Kidney (tissue), 14 donors: ENCODE measurements around the gene SRRM2. TPM values are rescaled to one million over a fixed set of nuclear protein-coding genes. Genes with fewer than 3 reads are reported as not detected.
A peak's percentile ranks its signal among the peaks of the same experiment; 100 is the strongest.

ENCODE experiments used
- DNase-seq, 5 donors: peaks; one replicate each; pipeline ENCODE4 v3.0.0-alpha.2; 2013 to 2020
- FAIRE-seq: peaks from 2 replicates; lab custom pipeline; 2012; peaks lifted over from hg19 to GRCh38; lab: Jason Lieb, UNC
- H3K27ac ChIP-seq, 2 donors: one replicate each; pipeline ENCODE4 v1.7.0; 2013; ENCODE audit warnings: low read depth in 2 of 2, low read length in 2 of 2, inconsistent platforms in 1 of 2
- H3K27me3 ChIP-seq: one replicate; pipeline ENCODE4 v1.7.1; 2013; ENCODE audit warnings: low read length, inconsistent platforms; ENCODE audit not compliant: control insufficient read depth, insufficient read depth
- H3K36me3 ChIP-seq, 3 donors: one replicate each; pipeline versions ENCODE4 v1.7.0 to v1.7.1; 2013; ENCODE audit warnings: low read length in 3 of 3, control low read depth in 1 of 3, inconsistent platforms in 1 of 3; ENCODE audit not compliant: insufficient read depth in 3 of 3, control insufficient read depth in 2 of 3
- H3K4me1 ChIP-seq, 3 donors: one replicate each; pipeline versions ENCODE4 v1.7.0 to v1.7.1; 2013; ENCODE audit warnings: low read length in 3 of 3, inconsistent platforms in 1 of 3, low read depth in 1 of 3; ENCODE audit not compliant: control insufficient read depth in 2 of 3, insufficient read depth in 2 of 3
- H3K4me3 ChIP-seq, 3 donors: one replicate each; pipeline versions ENCODE4 v1.7.0 to v1.8.1; 2013; ENCODE audit warnings: low read length in 3 of 3, control low read depth in 1 of 3, inconsistent platforms in 1 of 3
- H3K9ac ChIP-seq, 3 donors: one replicate each; pipeline versions ENCODE4 v1.7.0 to v1.7.1; 2013; ENCODE audit warnings: low read length in 3 of 3, control low read depth in 1 of 3, inconsistent platforms in 1 of 3
- H3K9me3 ChIP-seq, 3 donors: one replicate each; pipeline versions ENCODE4 v1.7.0 to v1.7.1; 2013; ENCODE audit warnings: low read length in 3 of 3, control low read depth in 1 of 3, inconsistent platforms in 1 of 3; ENCODE audit not compliant: control insufficient read depth in 2 of 3, insufficient read depth in 1 of 3
- intact Hi-C: fragments of 100-400 bp; cut with DNase I; formaldehyde crosslinking; loops from one replicate; pipeline ENCODE4 v1.11.1; 2022
- polyA plus RNA-seq: library from polyadenylated mRNA; stranded (reverse); fragments of 350-450 nt; fragmentation: Illumina TruSeq; extraction: RNeasy Lipid Tissue Mini Kit (QIAGEN cat#74804); gene quantifications from one replicate; pipeline ENCODE4 v1.2.3, GENCODE V29; 2014; ENCODE audit warnings: low read depth, low replicate concordance; ENCODE audit not compliant: insufficient read depth
- total RNA-seq: library from RNA; stranded (reverse); fragmentation: NEBNext Ultra II Directional; extraction: Animal tissue kit (Norgen Biotek cat#: 25700); gene quantifications from one replicate; pipeline ENCODE4 v1.2.1, GENCODE V29; 2021
- TF ChIP-seq, protein P1 (sequence below): IDR thresholded peaks from 3 replicates; pipeline ENCODE4 v1.5.1; 2012; ENCODE audit warnings: mild to moderate bottlenecking, moderate library complexity, borderline replicate concordance; ENCODE audit not compliant: insufficient read depth; ENCODE audit errors: extremely low read depth
- donor health status: control.
- donor health status: control.
- donor health status: control.
- donor health status: control.
- donor health status: control.
- donor health status: DM: yes; HTN: yes; CAD: no.
- donor health status: Normal renal cell carcinoma (clear cell type).

SRRM2 gene
- total and polyA plus RNA-seq, 2 donors from 2014 or later: 386 to 621 TPM

DNA sequence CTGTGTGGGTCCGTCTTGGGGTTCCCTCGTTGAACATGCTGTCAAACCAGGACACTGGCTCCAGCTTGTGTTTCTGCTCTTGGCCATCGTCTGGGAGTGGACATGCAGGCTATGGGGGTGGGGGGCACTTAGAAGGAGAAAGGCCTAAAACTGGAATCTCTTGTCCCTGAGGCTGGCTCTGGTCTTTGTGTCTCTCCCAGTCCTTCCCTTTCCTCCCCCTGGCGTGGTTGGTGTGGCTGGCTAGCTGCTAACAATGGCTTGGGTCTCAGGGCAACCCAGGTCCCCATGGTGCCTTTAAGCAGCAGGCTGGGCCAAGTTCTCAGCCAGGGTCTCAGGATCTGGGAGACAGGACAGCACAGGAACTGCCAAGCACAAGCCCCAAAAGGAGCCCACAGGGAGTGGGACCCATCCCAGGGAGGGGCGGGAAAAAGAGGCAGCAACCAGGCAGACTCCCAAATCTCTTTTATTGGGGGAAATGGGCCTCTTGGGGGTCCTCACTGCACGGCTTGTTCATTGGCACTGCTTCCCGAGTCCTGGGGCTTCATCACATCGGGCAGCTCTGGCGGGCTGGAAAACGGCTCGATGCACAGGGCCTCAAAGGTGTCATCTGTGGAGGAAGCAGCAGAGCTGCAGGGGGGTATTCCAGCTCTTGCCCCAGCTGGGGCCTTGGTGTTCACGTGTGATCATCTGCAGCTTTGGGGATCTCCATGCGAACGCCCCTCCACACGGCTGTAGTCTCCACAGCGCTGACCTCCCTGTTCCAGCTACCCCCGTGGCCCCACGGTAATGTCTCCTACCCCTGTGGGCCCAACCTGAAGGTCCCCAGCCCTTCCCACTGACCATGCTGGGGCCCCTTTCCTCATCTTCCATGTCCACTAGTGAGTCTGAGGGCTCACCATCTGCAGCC, 19.3 kb downstream of the SRRM2 start:
- FAIRE-seq (no peak), DNase-seq (peak in 2 of 5 donors; percentile 52 to 57)
- Histone ChIP-seq H3K9me3 (no peaks in the 10 kb centered on the region), H3K4me3 (no peak overlapping the region), H3K27me3 (no peaks in the 10 kb centered on the region), H3K4me1 (peaks cover 0 to 9% (median 0%) of the 10 kb centered on the region in 3 donors), H3K27ac (no peak overlapping the region), H3K9ac (no peak overlapping the region), H3K36me3 (peaks cover 0 to 59% (median 41%) of the 10 kb centered on the region in 3 donors)
- intact Hi-C loops: no loop called here
- TF ChIP-seq, protein P1, sequence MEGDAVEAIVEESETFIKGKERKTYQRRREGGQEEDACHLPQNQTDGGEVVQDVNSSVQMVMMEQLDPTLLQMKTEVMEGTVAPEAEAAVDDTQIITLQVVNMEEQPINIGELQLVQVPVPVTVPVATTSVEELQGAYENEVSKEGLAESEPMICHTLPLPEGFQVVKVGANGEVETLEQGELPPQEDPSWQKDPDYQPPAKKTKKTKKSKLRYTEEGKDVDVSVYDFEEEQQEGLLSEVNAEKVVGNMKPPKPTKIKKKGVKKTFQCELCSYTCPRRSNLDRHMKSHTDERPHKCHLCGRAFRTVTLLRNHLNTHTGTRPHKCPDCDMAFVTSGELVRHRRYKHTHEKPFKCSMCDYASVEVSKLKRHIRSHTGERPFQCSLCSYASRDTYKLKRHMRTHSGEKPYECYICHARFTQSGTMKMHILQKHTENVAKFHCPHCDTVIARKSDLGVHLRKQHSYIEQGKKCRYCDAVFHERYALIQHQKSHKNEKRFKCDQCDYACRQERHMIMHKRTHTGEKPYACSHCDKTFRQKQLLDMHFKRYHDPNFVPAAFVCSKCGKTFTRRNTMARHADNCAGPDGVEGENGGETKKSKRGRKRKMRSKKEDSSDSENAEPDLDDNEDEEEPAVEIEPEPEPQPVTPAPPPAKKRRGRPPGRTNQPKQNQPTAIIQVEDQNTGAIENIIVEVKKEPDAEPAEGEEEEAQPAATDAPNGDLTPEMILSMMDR: no peak

DNA sequence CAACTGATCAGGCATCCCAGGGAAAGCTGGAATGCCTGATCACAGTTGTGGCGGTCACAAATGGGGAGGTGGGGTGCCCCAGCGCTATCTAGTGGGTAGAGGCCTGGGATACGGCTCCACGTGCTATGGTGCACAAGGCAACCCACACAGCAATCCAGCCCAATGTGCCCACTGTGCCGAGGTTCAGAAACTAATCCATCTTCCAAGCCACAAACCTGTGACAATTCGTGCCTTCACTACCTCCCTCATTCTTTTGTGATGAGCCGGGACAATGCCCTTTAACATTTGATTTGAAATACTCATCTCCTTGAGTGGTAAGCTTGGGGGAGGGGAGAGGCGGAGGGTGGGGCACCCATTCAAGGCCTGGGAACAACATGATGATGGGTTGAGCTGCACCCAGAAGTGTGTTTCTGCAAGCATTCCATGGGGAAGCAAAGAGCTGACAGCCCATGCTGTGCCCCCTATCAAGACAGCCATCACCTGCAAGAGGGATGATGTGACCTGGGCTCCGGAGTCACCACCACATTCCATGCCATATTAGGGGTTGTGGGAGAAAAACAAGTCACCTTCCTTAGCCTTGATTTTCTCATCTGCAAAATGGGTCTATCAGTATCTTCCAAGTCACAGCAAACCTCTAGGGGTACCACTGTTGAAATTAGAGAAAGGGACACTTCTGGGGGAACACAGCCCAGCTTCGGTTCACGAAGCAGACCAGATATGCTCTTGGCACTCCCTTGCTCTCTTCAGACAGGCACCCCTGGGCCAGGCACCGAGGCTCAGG, 20.9 kb downstream of the SRRM2 start:
- Histone ChIP-seq H3K36me3 (peaks cover 0 to 43% (median 26%) of the 10 kb centered on the region in 3 donors), H3K4me3 (no peak overlapping the region), H3K9me3 (no peaks in the 10 kb centered on the region), H3K27me3 (no peaks in the 10 kb centered on the region), H3K27ac (no peak overlapping the region), H3K4me1 (peaks cover 0 to 13% (median 4%) of the 10 kb centered on the region in 3 donors), H3K9ac (no peak overlapping the region)
- intact Hi-C loops: no loop called here
- TF ChIP-seq, protein P1: no peak
- DNase-seq (peak in 1 of 5 donors; percentile 34), FAIRE-seq (no peak)

DNA sequence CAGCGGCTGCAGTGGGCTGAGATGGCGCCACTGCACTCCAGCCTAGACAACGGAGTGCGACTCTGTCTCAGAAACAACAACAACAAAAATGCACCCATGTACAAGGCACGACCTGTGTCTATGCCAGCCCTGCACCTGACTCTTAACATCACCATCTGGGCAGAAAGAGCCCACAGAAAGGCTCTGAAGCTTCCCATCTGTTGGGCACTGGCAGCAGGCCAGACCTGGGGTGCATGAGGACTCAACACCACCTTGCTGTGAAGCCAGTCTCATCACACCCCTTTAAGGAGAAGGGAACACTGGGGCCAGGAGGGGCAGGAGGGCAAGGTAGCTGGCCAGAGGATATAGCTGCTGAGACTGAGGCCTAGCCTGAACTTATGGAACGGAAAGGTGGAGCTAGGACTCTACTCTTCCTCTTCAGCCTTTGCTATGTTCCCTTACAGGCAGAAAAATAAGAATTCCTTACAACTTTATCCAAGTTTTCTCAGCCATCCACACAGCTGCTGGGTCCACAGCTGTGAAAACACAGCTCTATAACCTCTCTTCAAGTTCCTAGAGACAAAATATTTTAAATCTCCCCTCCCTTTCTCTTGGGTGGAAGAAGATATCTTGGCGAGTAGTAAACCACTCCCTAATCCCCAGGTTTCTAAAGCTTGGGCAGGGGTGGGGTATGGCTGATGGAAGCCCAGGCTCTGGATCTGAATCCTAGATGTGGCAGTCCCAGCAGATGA, 21.9 kb downstream of the SRRM2 start:
- H3K27ac ChIP-seq: no peak overlapping the region
- H3K4me1 ChIP-seq: peaks cover 0 to 22% (median 7%) of the 10 kb centered on the region in 3 donors
- H3K36me3 ChIP-seq: peaks cover 0 to 33% (median 21%) of the 10 kb centered on the region in 3 donors
- TF ChIP-seq, protein P1: no peak
- no peaks in the 10 kb centered on the region for H3K9me3 ChIP-seq
- no peak overlapping the region for H3K4me3 ChIP-seq
- DNase-seq: peak in 1 of 5 donors; percentile 24
- no peaks in the 10 kb centered on the region for H3K27me3 ChIP-seq
- intact Hi-C loops: no loop called here
- H3K9ac ChIP-seq: no peak overlapping the region
- FAIRE-seq: no peak
